Measurements from ENCODE around the gene CDHR1.

CDHR1 gene

DNA sequence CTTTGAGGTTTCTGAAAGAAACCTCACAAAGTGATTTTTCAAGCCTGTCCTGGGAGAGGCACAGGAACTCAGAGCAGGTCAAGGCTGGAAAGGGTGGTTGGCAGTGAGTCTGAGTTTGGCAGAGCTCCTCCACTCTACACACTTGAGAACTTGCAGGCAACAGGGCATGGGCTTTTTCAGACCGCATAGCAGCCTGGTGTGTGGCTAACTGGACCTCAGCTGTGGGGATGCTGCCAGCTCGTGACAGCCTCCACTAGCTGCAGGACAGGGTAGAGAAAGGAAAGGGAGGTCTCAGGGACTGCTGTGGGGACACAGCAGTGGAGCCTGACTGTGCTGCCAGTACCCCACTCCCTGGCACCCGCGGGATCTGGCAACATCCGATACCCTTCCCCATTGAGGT is 2.6 kb downstream of the CDHR1 start:
- H3K4me1 ChIP-seq (ENCODE audit: control insufficient read depth in 5 of 5, insufficient read depth in 5 of 5, low read length in 5 of 5), result peaks cover 0 to 16% (median 12%) of the 10 kb centered on the region in 5 donors
- H3K27ac ChIP-seq (ENCODE audit: low read depth, low read length), result no peak overlapping the region
- peaks cover 26 to 51% (median 44%) of the 10 kb centered on the region in 5 donors for H3K27me3 ChIP-seq (ENCODE audit: control insufficient read depth in 5 of 5, insufficient read depth in 4 of 5, low read length in 5 of 5)
- no peaks in the 10 kb centered on the region for H3K36me3 ChIP-seq (ENCODE audit: control insufficient read depth in 5 of 5, insufficient read depth in 5 of 5, low read length in 5 of 5)
- no peaks in the 10 kb centered on the region for H3K9me3 ChIP-seq (ENCODE audit: control insufficient read depth in 5 of 5, low read length in 5 of 5)
- no peak overlapping the region for H3K9ac ChIP-seq (ENCODE audit: low read length in 5 of 5)
- H3K4me3 ChIP-seq (ENCODE audit: low read depth in 1 of 5, low read length in 5 of 5), result no peak overlapping the region

DNA sequence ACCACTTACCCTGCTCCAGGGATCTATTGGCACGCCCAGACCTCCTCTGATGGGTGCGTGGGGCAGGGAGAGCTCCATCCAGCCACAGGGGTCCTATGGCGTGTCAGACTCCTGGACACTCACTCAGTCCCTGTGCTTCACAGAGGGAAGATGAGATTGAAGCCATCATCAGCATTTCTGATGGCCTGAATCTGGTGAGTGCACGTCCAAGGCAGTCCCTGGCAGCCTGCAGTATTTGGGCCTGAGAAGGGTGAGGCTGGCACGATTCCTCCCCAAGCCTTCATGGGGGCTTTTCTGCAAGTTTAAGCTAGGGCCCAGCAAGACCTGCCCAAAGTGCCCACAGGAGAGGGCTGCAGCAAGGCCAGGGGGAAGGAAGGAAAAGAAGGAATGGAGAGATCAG is 3.3 kb downstream of the CDHR1 start:
- no peaks in the 10 kb centered on the region for H3K9me3 ChIP-seq (ENCODE audit: control insufficient read depth in 5 of 5, low read length in 5 of 5)
- no peak overlapping the region for H3K4me3 ChIP-seq (ENCODE audit: low read depth in 1 of 5, low read length in 5 of 5)
- no peaks in the 10 kb centered on the region for H3K36me3 ChIP-seq (ENCODE audit: control insufficient read depth in 5 of 5, insufficient read depth in 5 of 5, low read length in 5 of 5)
- no peak overlapping the region for H3K27ac ChIP-seq (ENCODE audit: low read depth, low read length)
- peaks cover 0 to 16% (median 12%) of the 10 kb centered on the region in 5 donors for H3K4me1 ChIP-seq (ENCODE audit: control insufficient read depth in 5 of 5, insufficient read depth in 5 of 5, low read length in 5 of 5)
- peaks cover 26 to 51% (median 44%) of the 10 kb centered on the region in 5 donors for H3K27me3 ChIP-seq (ENCODE audit: control insufficient read depth in 5 of 5, insufficient read depth in 4 of 5, low read length in 5 of 5)
- H3K9ac ChIP-seq (ENCODE audit: low read length in 5 of 5), result no peak overlapping the region

DNA sequence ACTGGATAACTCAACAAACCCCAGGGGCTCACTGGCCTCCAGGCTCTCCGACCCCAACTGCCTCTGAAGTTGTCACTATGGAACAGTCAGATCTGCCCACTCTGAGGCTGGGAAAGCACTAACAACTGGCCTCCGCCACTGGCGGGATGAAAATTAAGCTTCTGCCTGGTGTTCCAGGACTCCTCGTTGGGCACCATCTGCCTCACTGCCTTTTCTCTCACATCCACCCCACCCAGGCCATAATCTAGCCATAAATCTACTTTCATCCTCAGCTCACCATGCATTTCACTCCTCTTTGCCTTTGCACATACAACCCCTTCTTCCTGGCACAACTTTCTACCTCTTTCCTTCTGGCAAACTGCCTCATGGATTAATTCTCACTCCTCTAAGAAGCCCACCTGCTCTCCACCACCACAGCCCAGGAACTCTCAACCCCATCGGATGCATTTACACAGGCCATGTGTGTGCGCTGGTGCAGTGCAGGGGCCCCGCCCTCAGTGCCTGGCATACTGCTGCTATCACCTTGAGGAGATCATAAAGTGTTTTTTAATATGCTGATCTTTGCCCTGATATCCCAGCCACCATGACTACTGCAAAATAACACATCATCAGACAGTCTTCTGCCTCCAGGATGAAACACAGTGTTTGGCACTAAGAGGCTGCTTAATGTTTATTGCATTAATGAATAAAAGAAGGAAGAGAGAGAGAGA is 4.0 kb downstream of the CDHR1 start:
- no peak overlapping the region for H3K9ac ChIP-seq (ENCODE audit: low read length in 5 of 5)
- peaks cover 0 to 16% (median 12%) of the 10 kb centered on the region in 5 donors for H3K4me1 ChIP-seq (ENCODE audit: control insufficient read depth in 5 of 5, insufficient read depth in 5 of 5, low read length in 5 of 5)
- H3K36me3 ChIP-seq (ENCODE audit: control insufficient read depth in 5 of 5, insufficient read depth in 5 of 5, low read length in 5 of 5), result no peaks in the 10 kb centered on the region
- H3K27me3 ChIP-seq (ENCODE audit: control insufficient read depth in 5 of 5, insufficient read depth in 4 of 5, low read length in 5 of 5), result peaks cover 24 to 49% (median 40%) of the 10 kb centered on the region in 5 donors
- H3K9me3 ChIP-seq (ENCODE audit: control insufficient read depth in 5 of 5, low read length in 5 of 5), result no peaks in the 10 kb centered on the region
- H3K4me3 ChIP-seq (ENCODE audit: low read depth in 1 of 5, low read length in 5 of 5), result no peak overlapping the region
- H3K27ac ChIP-seq (ENCODE audit: low read depth, low read length), result no peak overlapping the region

DNA sequence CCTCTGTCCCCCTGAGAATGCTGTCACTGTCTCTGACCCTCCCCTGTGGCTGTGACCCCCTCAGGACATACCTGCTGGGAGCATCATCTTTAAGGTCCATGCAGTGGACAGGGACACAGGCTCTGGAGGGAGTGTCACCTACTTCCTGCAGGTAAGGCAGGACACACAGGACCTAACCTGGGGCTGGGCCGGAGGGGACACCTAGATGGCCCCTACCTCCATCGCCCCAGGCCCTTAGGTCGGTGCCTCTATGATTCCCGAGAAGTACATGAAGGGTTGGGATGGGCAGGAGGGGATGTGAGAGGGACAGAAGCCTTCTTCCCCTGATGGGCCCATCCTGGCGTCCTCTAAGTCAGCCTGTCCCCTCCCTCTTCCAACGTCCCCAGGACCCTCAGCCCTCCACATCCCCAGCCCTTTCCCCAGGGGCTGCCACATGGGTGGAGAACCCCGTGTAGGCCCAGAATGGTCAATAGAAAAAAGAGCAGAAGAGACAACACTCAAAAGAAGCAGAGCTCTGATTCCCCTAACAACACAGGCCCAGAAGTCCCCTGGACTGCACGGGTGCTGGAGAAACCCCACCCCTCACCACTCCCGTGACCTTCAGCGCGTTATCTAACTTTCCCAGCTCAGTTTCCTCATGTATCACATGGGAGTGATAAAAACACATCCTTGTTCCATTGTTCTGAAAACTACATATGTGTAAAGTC is 6.4 kb downstream of the CDHR1 start:
- H3K4me3 ChIP-seq (ENCODE audit: low read depth in 1 of 5, low read length in 5 of 5), result no peak overlapping the region
- no peak overlapping the region for H3K27ac ChIP-seq (ENCODE audit: low read depth, low read length)
- H3K9ac ChIP-seq (ENCODE audit: low read length in 5 of 5), result no peak overlapping the region
- H3K4me1 ChIP-seq (ENCODE audit: control insufficient read depth in 5 of 5, insufficient read depth in 5 of 5, low read length in 5 of 5), result no peaks in the 10 kb centered on the region
- no peaks in the 10 kb centered on the region for H3K36me3 ChIP-seq (ENCODE audit: control insufficient read depth in 5 of 5, insufficient read depth in 5 of 5, low read length in 5 of 5)
- H3K27me3 ChIP-seq (ENCODE audit: control insufficient read depth in 5 of 5, insufficient read depth in 4 of 5, low read length in 5 of 5), result peaks cover 4 to 28% (median 20%) of the 10 kb centered on the region in 5 donors
- H3K9me3 ChIP-seq (ENCODE audit: control insufficient read depth in 5 of 5, low read length in 5 of 5), result no peaks in the 10 kb centered on the region

DNA sequence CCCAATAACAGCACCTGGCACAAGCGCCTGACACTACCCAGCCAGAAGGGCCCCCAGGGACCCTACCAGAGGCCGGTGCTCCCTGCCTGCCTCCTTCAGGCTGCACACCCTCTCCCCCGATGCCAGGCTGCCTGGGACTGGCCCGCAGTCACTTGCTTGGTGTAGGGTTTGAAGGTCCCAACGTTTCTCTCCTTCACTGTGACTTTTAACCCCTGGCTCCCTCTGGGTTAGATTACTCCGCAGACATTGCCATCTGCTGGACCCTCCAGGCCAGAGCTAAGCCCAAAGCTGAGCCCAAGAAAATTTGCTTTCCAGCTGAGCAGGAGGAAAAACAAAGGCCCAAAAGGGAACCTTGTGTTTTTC is 6.9 kb downstream of the CDHR1 start:
- Histone ChIP-seq H3K27ac (ENCODE audit: low read depth, low read length) (no peak overlapping the region), H3K27me3 (ENCODE audit: control insufficient read depth in 5 of 5, insufficient read depth in 4 of 5, low read length in 5 of 5) (peaks cover 0 to 23% (median 15%) of the 10 kb centered on the region in 5 donors), H3K9me3 (ENCODE audit: control insufficient read depth in 5 of 5, low read length in 5 of 5) (no peaks in the 10 kb centered on the region), H3K9ac (ENCODE audit: low read length in 5 of 5) (no peak overlapping the region), H3K4me3 (ENCODE audit: low read depth in 1 of 5, low read length in 5 of 5) (no peak overlapping the region), H3K36me3 (ENCODE audit: control insufficient read depth in 5 of 5, insufficient read depth in 5 of 5, low read length in 5 of 5) (no peaks in the 10 kb centered on the region), H3K4me1 (ENCODE audit: control insufficient read depth in 5 of 5, insufficient read depth in 5 of 5, low read length in 5 of 5) (no peaks in the 10 kb centered on the region)

DNA sequence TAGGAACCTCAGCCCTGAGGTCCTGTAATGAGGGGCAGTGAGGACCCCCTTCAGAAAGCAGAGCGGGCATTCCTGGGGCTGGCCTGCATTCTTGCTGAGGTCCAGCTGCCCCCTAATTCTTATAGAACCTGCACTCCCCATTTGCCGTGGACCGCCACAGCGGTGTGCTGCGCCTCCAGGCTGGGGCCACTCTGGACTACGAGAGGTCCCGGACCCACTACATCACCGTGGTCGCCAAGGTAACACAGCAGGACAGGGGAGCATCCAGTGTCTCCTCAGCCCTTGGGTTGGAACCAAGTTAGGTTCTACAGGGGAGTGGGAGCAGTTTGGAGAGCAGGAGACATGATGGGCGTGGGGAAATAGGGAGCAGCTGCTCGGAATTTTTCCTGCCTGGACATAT is 7.3 kb downstream of the CDHR1 start:
- no peak overlapping the region for H3K4me3 ChIP-seq (ENCODE audit: low read depth in 1 of 5, low read length in 5 of 5)
- no peak overlapping the region for H3K9ac ChIP-seq (ENCODE audit: low read length in 5 of 5)
- no peaks in the 10 kb centered on the region for H3K9me3 ChIP-seq (ENCODE audit: control insufficient read depth in 5 of 5, low read length in 5 of 5)
- no peak overlapping the region for H3K27ac ChIP-seq (ENCODE audit: low read depth, low read length)
- H3K36me3 ChIP-seq (ENCODE audit: control insufficient read depth in 5 of 5, insufficient read depth in 5 of 5, low read length in 5 of 5), result no peaks in the 10 kb centered on the region
- H3K4me1 ChIP-seq (ENCODE audit: control insufficient read depth in 5 of 5, insufficient read depth in 5 of 5, low read length in 5 of 5), result no peaks in the 10 kb centered on the region
- H3K27me3 ChIP-seq (ENCODE audit: control insufficient read depth in 5 of 5, insufficient read depth in 4 of 5, low read length in 5 of 5), result peaks cover 0 to 22% (median 11%) of the 10 kb centered on the region in 5 donors

DNA sequence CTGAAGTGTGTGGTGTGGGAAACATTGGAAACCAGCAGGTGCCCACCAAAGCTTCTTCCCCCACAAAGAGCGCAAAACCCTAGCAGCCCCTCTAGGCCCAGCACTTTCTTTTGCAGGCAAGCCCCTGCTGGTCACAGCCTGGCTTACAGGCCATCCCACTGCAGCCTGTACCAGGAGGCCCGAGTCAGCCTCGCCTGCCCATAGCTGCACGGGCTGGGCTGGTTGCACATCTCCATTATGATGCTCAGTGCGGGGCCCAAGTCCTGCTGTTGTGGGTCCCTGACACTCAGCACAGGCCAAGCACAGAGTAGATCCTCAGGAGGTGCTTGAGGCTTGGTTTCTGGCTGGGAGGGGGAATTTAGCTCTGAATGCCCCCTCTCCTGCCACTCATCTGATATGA is 8.0 kb downstream of the CDHR1 start:
- H3K9me3 ChIP-seq (ENCODE audit: control insufficient read depth in 5 of 5, low read length in 5 of 5), result no peaks in the 10 kb centered on the region

DNA sequence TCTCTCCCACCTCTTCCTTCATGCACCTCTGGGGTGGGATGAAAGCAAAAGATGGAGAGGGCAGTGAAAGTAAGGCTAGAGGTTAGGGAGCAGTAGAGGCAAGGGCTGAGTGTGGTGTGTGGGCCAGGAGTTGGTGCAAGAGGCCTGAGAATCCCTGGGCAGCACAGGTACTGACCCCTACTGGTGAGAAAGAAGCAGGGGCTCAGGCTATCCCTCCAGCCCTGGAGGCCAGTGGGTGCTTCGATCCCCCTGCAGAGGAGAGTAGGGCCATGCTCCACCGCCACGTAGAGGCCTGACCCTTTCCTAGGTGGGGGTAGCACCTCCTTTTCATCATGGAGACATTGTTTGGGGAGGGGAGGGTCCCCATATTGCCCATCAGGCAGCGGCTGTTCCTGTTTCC is 9.8 kb downstream of the CDHR1 start:
- H3K4me3 ChIP-seq (ENCODE audit: low read depth in 1 of 5, low read length in 5 of 5), result no peak overlapping the region

More for the DNA sequence above, 8.0 kb downstream of the CDHR1 start:
- Histone ChIP-seq H3K4me1 (ENCODE audit: control insufficient read depth in 5 of 5, insufficient read depth in 5 of 5, low read length in 5 of 5) (no peaks in the 10 kb centered on the region), H3K9ac (ENCODE audit: low read length in 5 of 5) (no peak overlapping the region), H3K27ac (ENCODE audit: low read depth, low read length) (no peak overlapping the region), H3K4me3 (ENCODE audit: low read depth in 1 of 5, low read length in 5 of 5) (no peak overlapping the region), H3K27me3 (ENCODE audit: control insufficient read depth in 5 of 5, insufficient read depth in 4 of 5, low read length in 5 of 5) (peaks cover 0 to 17% (median 11%) of the 10 kb centered on the region in 5 donors), H3K36me3 (ENCODE audit: control insufficient read depth in 5 of 5, insufficient read depth in 5 of 5, low read length in 5 of 5) (no peaks in the 10 kb centered on the region)

DNA sequence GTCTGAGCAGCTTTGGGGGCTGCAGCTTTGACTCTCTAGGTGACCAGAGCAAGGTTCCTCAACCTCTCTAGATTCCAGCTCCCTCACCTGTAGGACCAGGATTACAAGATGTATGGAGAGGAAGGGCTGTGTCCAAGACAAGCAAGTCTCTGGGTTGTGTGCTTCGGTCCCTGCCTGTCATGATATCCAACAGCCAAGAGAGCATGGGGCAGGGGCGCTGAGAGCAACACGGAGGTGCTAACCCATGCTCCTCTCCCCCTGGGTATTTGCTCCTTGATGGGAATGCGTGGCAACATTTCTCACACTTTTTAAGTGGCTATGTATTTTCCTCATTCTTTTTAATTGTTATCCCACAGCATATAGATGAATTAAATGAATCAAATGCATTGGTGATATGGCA is 10.3 kb downstream of the CDHR1 start:
- H3K9ac ChIP-seq (ENCODE audit: low read length in 5 of 5), result no peak overlapping the region
- no peaks in the 10 kb centered on the region for H3K36me3 ChIP-seq (ENCODE audit: control insufficient read depth in 5 of 5, insufficient read depth in 5 of 5, low read length in 5 of 5)
- no peaks in the 10 kb centered on the region for H3K4me1 ChIP-seq (ENCODE audit: control insufficient read depth in 5 of 5, insufficient read depth in 5 of 5, low read length in 5 of 5)
- H3K4me3 ChIP-seq (ENCODE audit: low read depth in 1 of 5, low read length in 5 of 5), result no peak overlapping the region
- no peak overlapping the region for H3K27ac ChIP-seq (ENCODE audit: low read depth, low read length)
- no peaks in the 10 kb centered on the region for H3K9me3 ChIP-seq (ENCODE audit: control insufficient read depth in 5 of 5, low read length in 5 of 5)
- H3K27me3 ChIP-seq (ENCODE audit: control insufficient read depth in 5 of 5, insufficient read depth in 4 of 5, low read length in 5 of 5), result peaks cover 0 to 9% (median 4%) of the 10 kb centered on the region in 5 donors

More for the DNA sequence above, 9.8 kb downstream of the CDHR1 start:
- H3K27me3 ChIP-seq (ENCODE audit: control insufficient read depth in 5 of 5, insufficient read depth in 4 of 5, low read length in 5 of 5), result peaks cover 0 to 9% (median 4%) of the 10 kb centered on the region in 5 donors
- H3K27ac ChIP-seq (ENCODE audit: low read depth, low read length), result no peak overlapping the region
- no peak overlapping the region for H3K9ac ChIP-seq (ENCODE audit: low read length in 5 of 5)
- no peaks in the 10 kb centered on the region for H3K9me3 ChIP-seq (ENCODE audit: control insufficient read depth in 5 of 5, low read length in 5 of 5)
- H3K4me1 ChIP-seq (ENCODE audit: control insufficient read depth in 5 of 5, insufficient read depth in 5 of 5, low read length in 5 of 5), result no peaks in the 10 kb centered on the region
- H3K36me3 ChIP-seq (ENCODE audit: control insufficient read depth in 5 of 5, insufficient read depth in 5 of 5, low read length in 5 of 5), result no peaks in the 10 kb centered on the region

DNA sequence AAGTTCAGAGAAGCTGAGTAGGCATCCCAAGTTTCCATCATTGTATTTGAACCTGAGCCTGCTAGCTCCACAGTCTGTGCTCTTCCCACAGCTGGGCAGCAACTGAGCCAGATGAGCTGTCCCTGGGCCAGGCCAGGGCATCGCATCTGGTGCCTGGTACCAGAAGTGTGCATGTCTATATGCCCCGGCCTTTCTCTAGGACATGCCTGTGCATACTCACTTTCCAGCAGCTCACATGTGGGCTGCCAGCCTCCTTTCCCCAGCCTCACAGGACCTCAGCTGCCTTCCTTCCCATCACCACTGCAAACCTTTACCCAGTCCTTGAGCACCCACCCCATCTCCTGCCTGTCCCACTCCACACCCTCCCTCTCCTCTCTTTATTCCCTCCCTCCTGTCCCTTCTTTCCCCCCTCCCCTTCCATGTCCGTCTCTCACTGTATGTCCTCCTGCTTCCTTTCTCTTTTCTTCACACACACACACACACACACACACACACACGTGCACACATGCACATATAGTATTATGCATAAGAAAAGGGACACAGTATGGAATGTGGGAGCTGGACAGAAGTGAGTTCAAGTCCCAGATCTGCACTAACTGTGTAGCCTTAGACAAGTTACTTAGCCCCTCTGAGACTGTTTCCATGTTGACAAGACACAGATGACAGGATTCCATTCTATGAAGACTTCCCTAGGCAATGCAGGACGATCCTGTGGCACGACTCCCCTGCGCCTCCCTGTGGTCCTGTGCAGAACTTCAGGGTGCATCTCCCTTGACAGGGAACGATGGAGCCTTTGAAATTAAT is 10.9 kb downstream of the CDHR1 start:
- Histone ChIP-seq H3K4me1 (ENCODE audit: control insufficient read depth in 5 of 5, insufficient read depth in 5 of 5, low read length in 5 of 5) (no peaks in the 10 kb centered on the region), H3K36me3 (ENCODE audit: control insufficient read depth in 5 of 5, insufficient read depth in 5 of 5, low read length in 5 of 5) (no peaks in the 10 kb centered on the region), H3K9ac (ENCODE audit: low read length in 5 of 5) (no peak overlapping the region), H3K9me3 (ENCODE audit: control insufficient read depth in 5 of 5, low read length in 5 of 5) (no peaks in the 10 kb centered on the region), H3K4me3 (ENCODE audit: low read depth in 1 of 5, low read length in 5 of 5) (no peak overlapping the region), H3K27ac (ENCODE audit: low read depth, low read length) (no peak overlapping the region), H3K27me3 (ENCODE audit: control insufficient read depth in 5 of 5, insufficient read depth in 4 of 5, low read length in 5 of 5) (peaks cover 0 to 9% (median 4%) of the 10 kb centered on the region in 5 donors)

Measured in subcutaneous abdominal adipose tissue (tissue), 5 donors.